Erythroblast (primary cell): ENCODE results near the gene CFDP1.

Experiments
- GATA1 ChIP-seq: IDR thresholded peaks from 2 replicates; pipeline ENCODE4 v1.6.1; 2011; ENCODE audit warnings: low read depth, mild to moderate bottlenecking, control low read depth, low read length, moderate library complexity
- POLR2A ChIP-seq: IDR thresholded peaks from 2 replicates; pipeline ENCODE4 v1.6.1; 2011; ENCODE audit warnings: mild to moderate bottlenecking, low read length

- TF ChIP-seq GATA1 (no peak), POLR2A (no peak)
These were observed 115.8 kb downstream of the CFDP1 start for GRCh38 chr16:75317532-75317931.
